Ishikawa (cell line): Measurements from ENCODE around the gene SORCS3.

ENCODE experiments used
- CEBPB ChIP-seq: IDR thresholded peaks from 2 replicates; pipeline ENCODE4 v1.6.1; 2012
- CREB1 ChIP-seq: IDR thresholded peaks from 2 replicates; pipeline ENCODE4 v1.6.1; 2012; ENCODE audit warnings: low read depth
- EGR1 ChIP-seq: IDR thresholded peaks from 2 replicates; pipeline ENCODE4 v1.6.1; 2012
- EP300 ChIP-seq: IDR thresholded peaks from 2 replicates; pipeline ENCODE4 v1.6.1; 2012; ENCODE audit warnings: borderline replicate concordance
- FOXM1 ChIP-seq: IDR thresholded peaks from 2 replicates; pipeline ENCODE4 v1.6.1; 2012; ENCODE audit warnings: low read depth, borderline replicate concordance
- NFIC ChIP-seq: IDR thresholded peaks from 2 replicates; pipeline ENCODE4 v1.6.1; 2012
- RAD21 ChIP-seq: IDR thresholded peaks from 2 replicates; pipeline ENCODE4 v1.6.1; 2012; ENCODE audit warnings: low read depth
- TAF1 ChIP-seq: IDR thresholded peaks from 2 replicates; pipeline ENCODE4 v1.6.1; 2012; ENCODE audit warnings: low read depth, mild to moderate bottlenecking
- TCF12 ChIP-seq: IDR thresholded peaks from 2 replicates; pipeline ENCODE4 v1.6.1; 2012; ENCODE audit warnings: low read depth
- TEAD4 ChIP-seq: IDR thresholded peaks from 2 replicates; pipeline ENCODE4 v1.6.1; 2012
- YY1 ChIP-seq: IDR thresholded peaks from 2 replicates; pipeline ENCODE4 v1.6.1; 2012; ENCODE audit warnings: low read depth
- ZBTB7A ChIP-seq: IDR thresholded peaks from 2 replicates; pipeline ENCODE4 v1.6.1; 2012; ENCODE audit warnings: low read depth
- TF ChIP-seq, protein P1 (sequence below): IDR thresholded peaks from 2 replicates; pipeline ENCODE4 v1.6.1; 2012; ENCODE audit warnings: low read depth, mild to moderate bottlenecking
- TF ChIP-seq, protein P2 (sequence below): IDR thresholded peaks from 2 replicates; pipeline ENCODE4 v1.6.1; 2012
- TF ChIP-seq, protein P3 (sequence below): IDR thresholded peaks from 2 replicates; pipeline ENCODE4 v1.6.1; 2012

Gene SORCS3

DNA sequence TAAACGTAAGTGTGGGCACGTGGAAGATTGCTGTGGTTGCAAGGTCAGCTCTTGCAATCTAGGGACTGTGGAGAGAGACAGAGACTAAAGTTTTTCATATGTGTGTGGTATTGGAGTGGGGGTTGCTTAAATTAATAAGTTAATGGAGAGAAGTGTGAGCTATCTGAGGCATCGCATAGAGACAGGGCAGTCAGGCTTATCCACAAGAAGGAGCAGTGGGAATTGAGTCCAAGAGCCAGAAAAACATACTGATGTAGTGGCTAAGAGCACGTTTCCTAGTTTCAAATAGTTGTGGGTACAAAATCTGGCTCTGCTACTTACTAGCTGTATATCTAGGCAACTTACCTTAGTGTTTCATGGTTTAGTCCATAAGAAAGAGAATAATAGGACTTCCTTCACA, 65.8 kb downstream of the SORCS3 start:
- TF ChIP-seq EGR1: no peak
- TF ChIP-seq CEBPB: no peak
- TF ChIP-seq EP300: no peak
- no peak for TF ChIP-seq TEAD4
- TF ChIP-seq, protein P1, sequence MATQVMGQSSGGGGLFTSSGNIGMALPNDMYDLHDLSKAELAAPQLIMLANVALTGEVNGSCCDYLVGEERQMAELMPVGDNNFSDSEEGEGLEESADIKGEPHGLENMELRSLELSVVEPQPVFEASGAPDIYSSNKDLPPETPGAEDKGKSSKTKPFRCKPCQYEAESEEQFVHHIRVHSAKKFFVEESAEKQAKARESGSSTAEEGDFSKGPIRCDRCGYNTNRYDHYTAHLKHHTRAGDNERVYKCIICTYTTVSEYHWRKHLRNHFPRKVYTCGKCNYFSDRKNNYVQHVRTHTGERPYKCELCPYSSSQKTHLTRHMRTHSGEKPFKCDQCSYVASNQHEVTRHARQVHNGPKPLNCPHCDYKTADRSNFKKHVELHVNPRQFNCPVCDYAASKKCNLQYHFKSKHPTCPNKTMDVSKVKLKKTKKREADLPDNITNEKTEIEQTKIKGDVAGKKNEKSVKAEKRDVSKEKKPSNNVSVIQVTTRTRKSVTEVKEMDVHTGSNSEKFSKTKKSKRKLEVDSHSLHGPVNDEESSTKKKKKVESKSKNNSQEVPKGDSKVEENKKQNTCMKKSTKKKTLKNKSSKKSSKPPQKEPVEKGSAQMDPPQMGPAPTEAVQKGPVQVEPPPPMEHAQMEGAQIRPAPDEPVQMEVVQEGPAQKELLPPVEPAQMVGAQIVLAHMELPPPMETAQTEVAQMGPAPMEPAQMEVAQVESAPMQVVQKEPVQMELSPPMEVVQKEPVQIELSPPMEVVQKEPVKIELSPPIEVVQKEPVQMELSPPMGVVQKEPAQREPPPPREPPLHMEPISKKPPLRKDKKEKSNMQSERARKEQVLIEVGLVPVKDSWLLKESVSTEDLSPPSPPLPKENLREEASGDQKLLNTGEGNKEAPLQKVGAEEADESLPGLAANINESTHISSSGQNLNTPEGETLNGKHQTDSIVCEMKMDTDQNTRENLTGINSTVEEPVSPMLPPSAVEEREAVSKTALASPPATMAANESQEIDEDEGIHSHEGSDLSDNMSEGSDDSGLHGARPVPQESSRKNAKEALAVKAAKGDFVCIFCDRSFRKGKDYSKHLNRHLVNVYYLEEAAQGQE: no peak
- TF ChIP-seq FOXM1: no peak
- TF ChIP-seq TAF1: no peak
- TF ChIP-seq RAD21: no peak
- no peak for TF ChIP-seq NFIC
- TF ChIP-seq YY1: no peak
- TF ChIP-seq, protein P2, sequence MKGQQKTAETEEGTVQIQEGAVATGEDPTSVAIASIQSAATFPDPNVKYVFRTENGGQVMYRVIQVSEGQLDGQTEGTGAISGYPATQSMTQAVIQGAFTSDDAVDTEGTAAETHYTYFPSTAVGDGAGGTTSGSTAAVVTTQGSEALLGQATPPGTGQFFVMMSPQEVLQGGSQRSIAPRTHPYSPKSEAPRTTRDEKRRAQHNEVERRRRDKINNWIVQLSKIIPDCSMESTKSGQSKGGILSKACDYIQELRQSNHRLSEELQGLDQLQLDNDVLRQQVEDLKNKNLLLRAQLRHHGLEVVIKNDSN: no peak
- TF ChIP-seq ZBTB7A: no peak
- TF ChIP-seq CREB1: no peak

DNA sequence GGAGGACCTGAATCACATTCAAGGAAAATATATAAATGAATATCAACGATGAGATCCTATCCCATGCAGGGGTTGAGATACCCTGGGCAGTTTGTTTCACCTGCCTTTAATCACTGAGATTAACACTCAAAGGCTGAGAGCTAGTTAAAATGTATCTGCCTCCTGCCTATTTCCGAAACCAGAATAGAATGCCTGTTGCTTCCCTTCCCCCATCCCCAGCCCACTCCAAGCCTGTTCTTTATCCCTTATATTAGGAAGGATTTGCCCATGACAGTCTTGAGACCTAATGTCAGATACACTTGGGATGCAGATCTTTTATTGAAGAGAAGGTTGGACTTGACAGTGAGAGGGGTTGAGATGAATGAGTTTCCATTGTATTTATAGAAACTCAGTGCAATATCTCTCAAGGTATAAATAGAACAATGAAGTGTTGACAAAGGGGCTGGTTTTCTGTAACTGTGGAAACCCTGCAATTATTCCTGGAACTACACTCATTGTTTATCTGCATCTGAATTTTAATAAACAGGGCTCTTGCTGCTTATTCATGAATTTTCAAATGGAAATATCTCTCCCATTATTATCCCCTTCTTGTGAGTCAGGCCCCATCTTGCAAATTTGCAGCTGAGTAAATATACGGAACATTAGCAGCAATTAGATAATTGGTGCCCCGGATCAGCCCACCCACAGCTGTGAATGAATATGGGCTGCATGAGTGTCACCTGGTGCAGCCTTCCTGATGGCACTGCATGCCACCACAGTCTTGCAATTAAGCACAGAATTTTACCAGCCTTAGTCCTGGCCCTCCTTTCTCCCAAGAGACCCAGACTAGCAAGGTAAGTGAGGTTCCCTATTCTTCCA, 66.7 kb downstream of the SORCS3 start:
- TF ChIP-seq ZBTB7A: no peak
- no peak for TF ChIP-seq CREB1
- TF ChIP-seq, protein P3, sequence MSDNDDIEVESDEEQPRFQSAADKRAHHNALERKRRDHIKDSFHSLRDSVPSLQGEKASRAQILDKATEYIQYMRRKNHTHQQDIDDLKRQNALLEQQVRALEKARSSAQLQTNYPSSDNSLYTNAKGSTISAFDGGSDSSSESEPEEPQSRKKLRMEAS: no peak
- no peak for TF ChIP-seq YY1
- no peak for TF ChIP-seq RAD21
- TF ChIP-seq, protein P2: no peak
- no peak for TF ChIP-seq TEAD4
- TF ChIP-seq TCF12: no peak
- no peak for TF ChIP-seq TAF1
- no peak for TF ChIP-seq NFIC
- no peak for TF ChIP-seq CEBPB

DNA sequence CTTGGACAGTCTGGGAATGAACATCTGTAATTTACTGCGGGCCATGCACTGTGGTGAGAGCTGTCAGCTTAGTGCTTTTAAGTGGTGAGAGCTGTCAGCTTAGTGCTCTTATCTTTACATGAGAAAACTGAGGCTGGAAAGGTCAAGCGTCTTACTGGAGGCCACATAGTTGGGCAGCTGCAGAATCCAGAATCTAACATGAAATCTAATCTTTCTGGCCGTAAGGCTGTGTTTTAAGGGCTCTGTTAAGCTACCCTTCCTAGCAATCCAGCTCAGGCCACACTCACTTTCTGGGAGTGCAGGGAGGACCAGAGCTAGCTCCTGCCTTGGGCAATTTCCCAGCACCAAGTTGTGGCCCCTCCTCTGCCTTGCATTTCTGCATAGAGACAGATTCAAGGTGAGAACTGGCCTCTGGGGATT, 70.2 kb downstream of the SORCS3 start:
- no peak for TF ChIP-seq FOXM1
- TF ChIP-seq, protein P2: no peak
- TF ChIP-seq, protein P1: no peak
- no peak for TF ChIP-seq TAF1
- TF ChIP-seq NFIC: no peak
- TF ChIP-seq EP300: no peak
- TF ChIP-seq YY1: no peak
- TF ChIP-seq, protein P3: no peak
- no peak for TF ChIP-seq EGR1
- TF ChIP-seq RAD21: no peak
- TF ChIP-seq TCF12: no peak
- no peak for TF ChIP-seq CREB1
- no peak for TF ChIP-seq ZBTB7A

DNA sequence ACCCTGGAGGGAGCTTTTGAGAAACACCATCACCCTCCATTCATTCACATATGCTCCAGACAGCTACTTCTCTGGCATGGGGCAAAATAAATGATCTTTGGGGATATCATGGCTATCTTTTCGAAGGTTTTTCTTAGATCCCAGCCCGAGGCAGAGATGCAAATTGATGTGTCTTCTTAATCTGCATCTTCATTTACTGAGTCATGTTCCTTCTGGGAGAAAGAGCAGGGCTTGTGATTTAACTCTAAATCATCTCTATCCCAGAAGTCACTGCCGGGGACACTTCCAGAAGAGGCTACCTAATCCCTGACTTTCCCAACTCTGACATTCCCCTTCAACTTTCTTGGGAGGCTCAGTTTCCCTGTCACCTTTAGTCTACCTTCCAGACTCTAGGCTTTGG, 90.1 kb downstream of the SORCS3 start:
- TF ChIP-seq YY1 (no peak), CREB1 (no peak), FOXM1 (no peak), RAD21 (no peak), ZBTB7A (no peak), TEAD4 (no peak)
- TF ChIP-seq, protein P2: no peak
- TF ChIP-seq, protein P1: no peak
